ENCODE results near the gene MDH2. TPM values are rescaled to one million over a fixed set of nuclear protein-coding genes. Genes with fewer than 3 reads are reported as not detected.
"Not testable (repeated sequence)": the region's sequence is repeated elsewhere in the genome, so short reads cannot be mapped to it uniquely, and the experiment has no call there.

The MDH2 gene
- total and polyA plus RNA-seq, 4 donors = 33.6 to 275 (median 163) TPM

DNA sequence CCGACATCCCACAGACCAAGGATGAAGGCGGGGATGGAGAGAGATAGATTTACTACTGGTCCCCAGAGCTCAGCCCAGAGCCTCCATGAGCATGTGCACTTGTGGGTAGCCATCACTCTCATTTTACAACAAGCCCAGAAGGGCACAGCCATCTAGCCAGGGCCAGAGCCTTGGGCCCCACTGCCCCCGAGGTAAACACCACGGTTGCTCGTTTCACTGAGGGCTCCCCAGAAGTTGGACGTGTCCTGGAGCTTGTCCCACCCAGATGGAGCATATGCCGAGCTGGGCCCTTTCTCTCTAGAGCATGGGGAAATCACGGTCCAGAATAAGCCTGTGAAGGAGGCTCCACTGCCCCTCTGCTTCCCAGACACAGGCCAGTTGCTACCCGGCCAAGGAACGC lies 44.6 kb upstream of the MDH2 start:
- no peak overlapping the region for H3K9ac ChIP-seq (ENCODE audit: low read depth in 1 of 2, low read length in 2 of 2)
- H3K27me3 ChIP-seq (ENCODE audit: control insufficient read depth in 4 of 4, insufficient read depth in 4 of 4, low read length in 3 of 4) = no peaks in the 10 kb centered on the region
- H3K4me1 ChIP-seq (ENCODE audit: control insufficient read depth in 4 of 4, insufficient read depth in 4 of 4, low read length in 3 of 4) = no peaks in the 10 kb centered on the region
- H3K36me3 ChIP-seq (ENCODE audit: control insufficient read depth in 4 of 4, insufficient read depth in 3 of 4, low read depth in 1 of 4, low read length in 3 of 4) = peaks cover 4 to 29% (median 12%) of the 10 kb centered on the region in 4 donors
- H3K27ac ChIP-seq (ENCODE audit: low read depth in 1 of 2, low read length in 2 of 2) = no peak overlapping the region
- no peak for DNase-seq (ENCODE audit: low spot score)
- 98% methylated on average over 10 of the region's 10 CpGs for WGBS
- H3K4me3 ChIP-seq (ENCODE audit: low read depth in 1 of 3, low read length in 3 of 3) = no peak overlapping the region
- no peak for TF ChIP-seq FOXA1 (IDR thresholded peaks at IDR 0.05)
- TF ChIP-seq HNF4A (conservative IDR thresholded peaks at IDR 0.05) = no peak
- no peak for TF ChIP-seq YY1 (IDR thresholded peaks at IDR 0.05)
- TF ChIP-seq, protein P1, sequence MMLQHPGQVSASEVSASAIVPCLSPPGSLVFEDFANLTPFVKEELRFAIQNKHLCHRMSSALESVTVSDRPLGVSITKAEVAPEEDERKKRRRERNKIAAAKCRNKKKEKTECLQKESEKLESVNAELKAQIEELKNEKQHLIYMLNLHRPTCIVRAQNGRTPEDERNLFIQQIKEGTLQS (IDR thresholded peaks at IDR 0.05) = no peak
- TF ChIP-seq, protein P2, sequence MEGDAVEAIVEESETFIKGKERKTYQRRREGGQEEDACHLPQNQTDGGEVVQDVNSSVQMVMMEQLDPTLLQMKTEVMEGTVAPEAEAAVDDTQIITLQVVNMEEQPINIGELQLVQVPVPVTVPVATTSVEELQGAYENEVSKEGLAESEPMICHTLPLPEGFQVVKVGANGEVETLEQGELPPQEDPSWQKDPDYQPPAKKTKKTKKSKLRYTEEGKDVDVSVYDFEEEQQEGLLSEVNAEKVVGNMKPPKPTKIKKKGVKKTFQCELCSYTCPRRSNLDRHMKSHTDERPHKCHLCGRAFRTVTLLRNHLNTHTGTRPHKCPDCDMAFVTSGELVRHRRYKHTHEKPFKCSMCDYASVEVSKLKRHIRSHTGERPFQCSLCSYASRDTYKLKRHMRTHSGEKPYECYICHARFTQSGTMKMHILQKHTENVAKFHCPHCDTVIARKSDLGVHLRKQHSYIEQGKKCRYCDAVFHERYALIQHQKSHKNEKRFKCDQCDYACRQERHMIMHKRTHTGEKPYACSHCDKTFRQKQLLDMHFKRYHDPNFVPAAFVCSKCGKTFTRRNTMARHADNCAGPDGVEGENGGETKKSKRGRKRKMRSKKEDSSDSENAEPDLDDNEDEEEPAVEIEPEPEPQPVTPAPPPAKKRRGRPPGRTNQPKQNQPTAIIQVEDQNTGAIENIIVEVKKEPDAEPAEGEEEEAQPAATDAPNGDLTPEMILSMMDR (IDR thresholded peaks at IDR 0.05; ENCODE audit: low read depth, low read length, missing input control) = no peak
- TF ChIP-seq, protein P3, sequence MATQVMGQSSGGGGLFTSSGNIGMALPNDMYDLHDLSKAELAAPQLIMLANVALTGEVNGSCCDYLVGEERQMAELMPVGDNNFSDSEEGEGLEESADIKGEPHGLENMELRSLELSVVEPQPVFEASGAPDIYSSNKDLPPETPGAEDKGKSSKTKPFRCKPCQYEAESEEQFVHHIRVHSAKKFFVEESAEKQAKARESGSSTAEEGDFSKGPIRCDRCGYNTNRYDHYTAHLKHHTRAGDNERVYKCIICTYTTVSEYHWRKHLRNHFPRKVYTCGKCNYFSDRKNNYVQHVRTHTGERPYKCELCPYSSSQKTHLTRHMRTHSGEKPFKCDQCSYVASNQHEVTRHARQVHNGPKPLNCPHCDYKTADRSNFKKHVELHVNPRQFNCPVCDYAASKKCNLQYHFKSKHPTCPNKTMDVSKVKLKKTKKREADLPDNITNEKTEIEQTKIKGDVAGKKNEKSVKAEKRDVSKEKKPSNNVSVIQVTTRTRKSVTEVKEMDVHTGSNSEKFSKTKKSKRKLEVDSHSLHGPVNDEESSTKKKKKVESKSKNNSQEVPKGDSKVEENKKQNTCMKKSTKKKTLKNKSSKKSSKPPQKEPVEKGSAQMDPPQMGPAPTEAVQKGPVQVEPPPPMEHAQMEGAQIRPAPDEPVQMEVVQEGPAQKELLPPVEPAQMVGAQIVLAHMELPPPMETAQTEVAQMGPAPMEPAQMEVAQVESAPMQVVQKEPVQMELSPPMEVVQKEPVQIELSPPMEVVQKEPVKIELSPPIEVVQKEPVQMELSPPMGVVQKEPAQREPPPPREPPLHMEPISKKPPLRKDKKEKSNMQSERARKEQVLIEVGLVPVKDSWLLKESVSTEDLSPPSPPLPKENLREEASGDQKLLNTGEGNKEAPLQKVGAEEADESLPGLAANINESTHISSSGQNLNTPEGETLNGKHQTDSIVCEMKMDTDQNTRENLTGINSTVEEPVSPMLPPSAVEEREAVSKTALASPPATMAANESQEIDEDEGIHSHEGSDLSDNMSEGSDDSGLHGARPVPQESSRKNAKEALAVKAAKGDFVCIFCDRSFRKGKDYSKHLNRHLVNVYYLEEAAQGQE (IDR thresholded peaks at IDR 0.05) = no peak
- no peak for TF ChIP-seq RXRA (IDR thresholded peaks at IDR 0.05)
- no peak for TF ChIP-seq TAF1 (conservative IDR thresholded peaks at IDR 0.05)
- no peak for TF ChIP-seq SP1 (IDR thresholded peaks at IDR 0.05)
- TF ChIP-seq JUND (IDR thresholded peaks at IDR 0.05) = no peak
- no peak for TF ChIP-seq RAD21 (IDR thresholded peaks at IDR 0.05)
- TF ChIP-seq, protein P4, sequence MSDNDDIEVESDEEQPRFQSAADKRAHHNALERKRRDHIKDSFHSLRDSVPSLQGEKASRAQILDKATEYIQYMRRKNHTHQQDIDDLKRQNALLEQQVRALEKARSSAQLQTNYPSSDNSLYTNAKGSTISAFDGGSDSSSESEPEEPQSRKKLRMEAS (IDR thresholded peaks at IDR 0.05) = no peak
- no peak for TF ChIP-seq GABPA (IDR thresholded peaks at IDR 0.05 in 1 of 2, conservative IDR thresholded peaks at IDR 0.05 in 1 of 2)
- TF ChIP-seq, protein P5, sequence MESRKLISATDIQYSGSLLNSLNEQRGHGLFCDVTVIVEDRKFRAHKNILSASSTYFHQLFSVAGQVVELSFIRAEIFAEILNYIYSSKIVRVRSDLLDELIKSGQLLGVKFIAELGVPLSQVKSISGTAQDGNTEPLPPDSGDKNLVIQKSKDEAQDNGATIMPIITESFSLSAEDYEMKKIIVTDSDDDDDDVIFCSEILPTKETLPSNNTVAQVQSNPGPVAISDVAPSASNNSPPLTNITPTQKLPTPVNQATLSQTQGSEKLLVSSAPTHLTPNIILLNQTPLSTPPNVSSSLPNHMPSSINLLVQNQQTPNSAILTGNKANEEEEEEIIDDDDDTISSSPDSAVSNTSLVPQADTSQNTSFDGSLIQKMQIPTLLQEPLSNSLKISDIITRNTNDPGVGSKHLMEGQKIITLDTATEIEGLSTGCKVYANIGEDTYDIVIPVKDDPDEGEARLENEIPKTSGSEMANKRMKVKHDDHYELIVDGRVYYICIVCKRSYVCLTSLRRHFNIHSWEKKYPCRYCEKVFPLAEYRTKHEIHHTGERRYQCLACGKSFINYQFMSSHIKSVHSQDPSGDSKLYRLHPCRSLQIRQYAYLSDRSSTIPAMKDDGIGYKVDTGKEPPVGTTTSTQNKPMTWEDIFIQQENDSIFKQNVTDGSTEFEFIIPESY (IDR thresholded peaks at IDR 0.05) = no peak
- TF ChIP-seq EGR1 (IDR thresholded peaks at IDR 0.05; ENCODE audit: low read depth in 2 of 2) = no peak
- H3K9me3 ChIP-seq (ENCODE audit: control insufficient read depth in 4 of 4, low read length in 3 of 4) = no peaks in the 10 kb centered on the region

DNA sequence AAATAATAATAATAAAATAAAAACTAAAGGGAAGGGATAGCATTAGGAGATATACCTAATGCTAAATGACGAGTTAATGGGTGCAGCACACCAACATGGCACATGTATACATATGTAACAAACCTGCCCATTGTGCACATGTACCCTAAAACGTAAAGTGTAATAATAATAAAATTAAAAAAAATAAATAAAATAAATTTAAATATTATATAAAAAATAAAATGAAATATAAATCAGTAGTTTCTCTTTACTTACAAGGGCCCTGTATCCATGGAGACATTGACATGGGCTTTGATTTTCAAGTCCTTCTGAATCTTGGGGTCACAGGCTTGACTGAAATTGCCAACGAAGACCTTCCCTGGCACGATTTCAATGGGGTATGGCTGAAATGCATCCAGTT lies 42.9 kb upstream of the MDH2 start:
- not testable (repeated sequence) for H3K9me3 ChIP-seq (ENCODE audit: control insufficient read depth in 4 of 4, low read length in 3 of 4); DNase-seq (ENCODE audit: low spot score); H3K9ac ChIP-seq (ENCODE audit: low read depth in 1 of 2, low read length in 2 of 2); H3K27ac ChIP-seq (ENCODE audit: low read depth in 1 of 2, low read length in 2 of 2); H3K27me3 ChIP-seq (ENCODE audit: control insufficient read depth in 4 of 4, insufficient read depth in 4 of 4, low read length in 3 of 4); H3K4me1 ChIP-seq (ENCODE audit: control insufficient read depth in 4 of 4, insufficient read depth in 4 of 4, low read length in 3 of 4); H3K4me3 ChIP-seq (ENCODE audit: low read depth in 1 of 3, low read length in 3 of 3)
- 98% methylated on average over 4 of the region's 4 CpGs for WGBS
- peaks cover 4 to 29% (median 12%) of the 10 kb centered on the region in 4 donors for H3K36me3 ChIP-seq (ENCODE audit: control insufficient read depth in 4 of 4, insufficient read depth in 3 of 4, low read depth in 1 of 4, low read length in 3 of 4)

All from liver (tissue), 9 donors.